Subcutaneous adipose tissue (tissue), 4 donors: ENCODE data around the gene DLK1. TPM values are rescaled to one million over a fixed set of nuclear protein-coding genes. Genes with fewer than 3 reads are reported as not detected.

ENCODE experiments used
- CTCF ChIP-seq: fragments of 450-650 bp; IDR thresholded peaks from one replicate; pipeline ENCODE4 v1.5.1; 2016; ENCODE audit warnings: low read depth, mild to moderate bottlenecking, control low read depth, antibody characterized with exemption, moderate library complexity
- total RNA-seq, 4 donors: library from RNA; depleted of rRNA; stranded (reverse); fragments of >200 nt; gene quantifications; one replicate each; pipeline ENCODE4 v1.1.0, GENCODE V29; 2016

DLK1 gene
- total RNA-seq, 4 donors from 2014 or later = not detected

GRCh38 chr14:100735271-100735670, 8.6 kb downstream of the DLK1 start:
- no peak for TF ChIP-seq CTCF

GRCh38 chr14:100736269-100737180, 9.8 kb downstream of the DLK1 start:
- TF ChIP-seq CTCF = no peak

GRCh38 chr14:100737526-100737925, 10.8 kb downstream of the DLK1 start:
- TF ChIP-seq CTCF = no peak

- TF ChIP-seq CTCF = no peak
Observed at GRCh38 chr14:100738269-100738691, 11.6 kb downstream of the DLK1 start.

GRCh38 chr14:100738704-100739131, 12.0 kb downstream of the DLK1 start:
- TF ChIP-seq CTCF = no peak

GRCh38 chr14:100739306-100739705, 12.6 kb downstream of the DLK1 start:
- no peak for TF ChIP-seq CTCF

GRCh38 chr14:100740196-100740825, 13.6 kb downstream of the DLK1 start:
- no peak for TF ChIP-seq CTCF
